Tibial nerve (tissue), 4 donors: ENCODE results near the gene RPS14. TPM values are rescaled to one million over a fixed set of nuclear protein-coding genes. Genes with fewer than 3 reads are reported as not detected.

Source experiments
- DNase-seq, 2 donors: peaks; one replicate each; pipeline ENCODE4 v3.0.0-alpha.2; 2019; ENCODE audit warnings: low spot score in 2 of 2
- H3K27ac ChIP-seq, 4 donors: fragments of 200-600 bp; sonication (generic) in 3 of 4; one replicate each; pipeline ENCODE4 v1.5.1; 2017 to 2019; ENCODE audit warnings: mild to moderate bottlenecking in 1 of 4
- H3K27me3 ChIP-seq, 2 donors: fragments of 200-600 bp; sonication (generic) in 1 of 2; one replicate each; pipeline versions ENCODE4 v1.5.1 to v1.6.0; 2017 to 2019
- H3K36me3 ChIP-seq, 3 donors: fragments of 200-600 bp; sonication (generic); one replicate each; pipeline ENCODE4 v1.5.1; 2018 to 2019
- H3K4me1 ChIP-seq, 4 donors: fragments of 200-600 bp; sonication (generic) in 3 of 4; one replicate each; pipeline ENCODE4 v1.5.1; 2017 to 2019
- H3K4me3 ChIP-seq, 4 donors: fragments of 200-600 bp; sonication (generic) in 3 of 4; one replicate each; pipeline ENCODE4 v1.5.1; 2017 to 2019; ENCODE audit warnings: mild to moderate bottlenecking in 1 of 4, moderate library complexity in 1 of 4
- H3K9me3 ChIP-seq, 4 donors: fragments of 200-600 bp; sonication (generic) in 3 of 4; one replicate each; pipeline ENCODE4 v1.5.1; 2017 to 2019
- CTCF ChIP-seq, 5 experiments: fragments of 200-600 bp in 3 of 5; fragments of 450-650 bp in 2 of 5; sonication (generic) in 3 of 5; IDR thresholded peaks; one replicate each; pipeline ENCODE4 v1.5.1; 2016 to 2019; ENCODE audit warnings: antibody characterized with exemption in 5 of 5, mild to moderate bottlenecking in 3 of 5, moderate library complexity in 2 of 5
- EP300 ChIP-seq, 2 donors: sonication (generic); formaldehyde crosslinking; IDR thresholded peaks; one replicate each; pipeline ENCODE4 v1.6.1; 2017; ENCODE audit warnings: antibody characterized with exemption in 2 of 2, mild to moderate bottlenecking in 1 of 2
- POLR2A ChIP-seq, 2 donors: fragments of 450-650 bp; IDR thresholded peaks; one replicate each; pipeline ENCODE4 v1.6.1; 2017; ENCODE audit warnings: antibody characterized with exemption in 2 of 2, mild to moderate bottlenecking in 2 of 2, moderate library complexity in 2 of 2
- WGBS, 2 donors: methylation state at CpG; one replicate each; pipeline ENCODE4 v1.1.5; 2018; 5-methylcytosine and 5-hydroxymethylcytosine counted together
- total RNA-seq, 4 donors: library from RNA; depleted of rRNA; stranded (reverse); fragments of >200 nt; gene quantifications; one replicate each; pipeline ENCODE4 v1.1.0, GENCODE V29; 2016

The RPS14 gene
- total RNA-seq, 4 donors from 2014 or later: 2,328 to 3,623 (median 2,710) TPM

- DNase-seq: no peak
- no peak for TF ChIP-seq CTCF (IDR thresholded peaks at IDR 0.05)
- TF ChIP-seq POLR2A (IDR thresholded peaks at IDR 0.05): no peak
- no peak for TF ChIP-seq EP300 (IDR thresholded peaks at IDR 0.05)
- Histone ChIP-seq H3K27me3 (no peaks in the 10 kb centered on the region), H3K36me3 (no peaks in the 10 kb centered on the region), H3K4me3 (no peak overlapping the region), H3K4me1 (peaks cover 0 to 17% (median 7%) of the 10 kb centered on the region in 4 donors), H3K9me3 (no peaks in the 10 kb centered on the region), H3K27ac (peak overlapping the region in 2 of 4 donors; percentile 58 to 63)
- WGBS, 2 donors: 52 to 58% methylated on average over 6 of the region's 6 CpGs
Observed at GRCh38 chr5:150464554-150465012, 15.0 kb upstream of the RPS14 start.

- no peaks in the 10 kb centered on the region for H3K36me3 ChIP-seq
- H3K4me1 ChIP-seq: peaks cover 0 to 25% (median 9%) of the 10 kb centered on the region in 4 donors
- 68 to 71% methylated on average over 2 of the region's 2 CpGs for WGBS, 2 donors
- TF ChIP-seq POLR2A (IDR thresholded peaks at IDR 0.05): no peak
- no peak for TF ChIP-seq EP300 (IDR thresholded peaks at IDR 0.05)
- TF ChIP-seq CTCF (IDR thresholded peaks at IDR 0.05): no peak
- H3K9me3 ChIP-seq: no peaks in the 10 kb centered on the region
- no peak overlapping the region for H3K27ac ChIP-seq
- H3K27me3 ChIP-seq: no peaks in the 10 kb centered on the region
- H3K4me3 ChIP-seq: no peak overlapping the region
- DNase-seq: no peak
Observed at GRCh38 chr5:150461231-150461630, 11.7 kb upstream of the RPS14 start.

DNA sequence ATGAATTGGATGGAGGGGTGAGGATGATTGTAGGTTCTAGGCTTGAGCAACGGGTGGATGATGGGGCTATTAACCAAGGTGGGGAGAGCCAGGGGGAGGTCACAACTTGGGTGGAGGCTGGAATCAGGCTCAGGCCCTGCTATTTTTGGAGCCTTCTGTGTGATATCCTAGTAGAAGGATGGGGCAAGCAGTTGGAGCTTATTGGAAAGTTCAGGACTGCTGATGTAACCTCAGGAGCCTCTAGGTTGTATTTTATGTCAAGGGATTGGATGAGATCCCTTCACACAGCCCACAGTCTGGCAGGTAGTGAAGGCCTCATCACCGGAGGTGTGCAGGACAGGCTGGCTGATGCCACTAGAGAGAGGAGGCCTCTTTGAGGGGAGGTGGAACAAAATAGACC lies 11.2 kb upstream of the RPS14 start:
- Histone ChIP-seq H3K4me1 (peaks cover 0 to 25% (median 9%) of the 10 kb centered on the region in 4 donors), H3K36me3 (no peaks in the 10 kb centered on the region), H3K27me3 (no peaks in the 10 kb centered on the region), H3K9me3 (no peaks in the 10 kb centered on the region), H3K27ac (no peak overlapping the region), H3K4me3 (no peak overlapping the region)
- no peak for DNase-seq
- TF ChIP-seq POLR2A (IDR thresholded peaks at IDR 0.05) (no peak), EP300 (IDR thresholded peaks at IDR 0.05) (no peak)
- 76 to 78% methylated on average over 2 of the region's 2 CpGs for WGBS, 2 donors

GRCh38 chr5:150458802-150459557 lies 9.4 kb upstream of the RPS14 start:
- Histone ChIP-seq H3K36me3 (no peaks in the 10 kb centered on the region), H3K9me3 (no peaks in the 10 kb centered on the region), H3K4me1 (peaks cover 0 to 15% (median 2%) of the 10 kb centered on the region in 4 donors), H3K4me3 (peak overlapping the region in 1 of 4 donors; percentile 29), H3K27ac (peak overlapping the region in 2 of 4 donors; percentile 59 to 61), H3K27me3 (no peaks in the 10 kb centered on the region)
- DNase-seq: peak; percentile 68 to 87
- TF ChIP-seq POLR2A (IDR thresholded peaks at IDR 0.05) (no peak), CTCF (IDR thresholded peaks at IDR 0.05) (peak; percentile 82 to 94 (median 89)), EP300 (IDR thresholded peaks at IDR 0.05) (peak in 1 of 2 donors; percentile 21)
- WGBS, 2 donors: 23 to 36% methylated on average over 23 to 30 of the region's 36 CpGs

GRCh38 chr5:150457562-150458240 lies 8.2 kb upstream of the RPS14 start:
- Histone ChIP-seq H3K4me1 (peaks cover 0 to 14% (median 2%) of the 10 kb centered on the region in 4 donors), H3K4me3 (no peak overlapping the region), H3K27ac (no peak overlapping the region), H3K27me3 (no peaks in the 10 kb centered on the region), H3K9me3 (no peaks in the 10 kb centered on the region), H3K36me3 (no peaks in the 10 kb centered on the region)
- 88 to 92% methylated on average over 16 of the region's 16 CpGs for WGBS, 2 donors
- no peak for TF ChIP-seq POLR2A (IDR thresholded peaks at IDR 0.05)
- no peak for TF ChIP-seq CTCF (IDR thresholded peaks at IDR 0.05)
- no peak for TF ChIP-seq EP300 (IDR thresholded peaks at IDR 0.05)
- no peak for DNase-seq
